ENCODE results near the gene AOC1. TPM values are rescaled to one million over a fixed set of nuclear protein-coding genes. Genes with fewer than 3 reads are reported as not detected.

Gene AOC1
- total RNA-seq, 1 experiment from 2014 or later: not detected

GRCh38 chr7:150857276-150858055 is 5.1 kb downstream of the AOC1 start:
- no peak for DNase-seq (ENCODE audit: low spot score)

- DNase-seq (ENCODE audit: low spot score): no peak
These were observed 6.2 kb downstream of the AOC1 start for GRCh38 chr7:150858236-150859197.

DNA sequence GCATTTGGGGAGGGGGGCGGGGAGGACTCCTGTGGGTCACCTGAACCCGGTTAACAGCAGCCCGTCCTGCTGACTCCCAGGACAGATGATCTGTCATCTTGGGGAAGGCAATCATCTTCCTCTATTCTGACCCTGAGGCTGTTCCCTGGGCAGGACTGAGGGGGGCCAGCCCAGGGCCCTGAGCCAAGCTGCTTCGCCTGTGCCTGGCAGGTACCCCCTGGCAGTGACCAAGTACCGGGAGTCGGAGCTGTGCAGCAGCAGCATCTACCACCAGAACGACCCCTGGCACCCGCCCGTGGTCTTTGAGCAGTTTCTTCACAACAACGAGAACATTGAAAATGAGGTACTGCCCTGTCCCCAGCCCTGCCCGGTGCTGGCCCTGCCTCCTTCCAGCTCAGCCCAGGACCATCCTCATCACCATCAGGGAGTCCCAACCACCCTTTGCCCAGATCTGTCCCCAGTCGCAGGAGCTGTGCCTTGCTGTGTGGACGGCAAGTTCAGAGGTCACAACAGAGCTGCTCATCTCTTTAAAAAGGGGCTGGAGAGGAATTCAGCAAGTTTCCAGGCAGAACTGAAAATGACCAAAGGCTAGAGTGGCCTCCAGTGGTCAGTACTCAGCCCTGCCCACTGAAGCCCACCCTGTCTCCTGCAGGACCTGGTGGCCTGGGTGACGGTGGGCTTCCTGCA is 8.1 kb downstream of the AOC1 start:
- DNase-seq (ENCODE audit: low spot score): no peak

- no peak for DNase-seq (ENCODE audit: low spot score)
These were observed 8.6 kb downstream of the AOC1 start for GRCh38 chr7:150860978-150861295.

- no peak for DNase-seq (ENCODE audit: low spot score)
These were observed 10.0 kb downstream of the AOC1 start for GRCh38 chr7:150862356-150862755.

- no peak for DNase-seq (ENCODE audit: low spot score)
These were observed 11.6 kb downstream of the AOC1 start for GRCh38 chr7:150863946-150864345.

DNA sequence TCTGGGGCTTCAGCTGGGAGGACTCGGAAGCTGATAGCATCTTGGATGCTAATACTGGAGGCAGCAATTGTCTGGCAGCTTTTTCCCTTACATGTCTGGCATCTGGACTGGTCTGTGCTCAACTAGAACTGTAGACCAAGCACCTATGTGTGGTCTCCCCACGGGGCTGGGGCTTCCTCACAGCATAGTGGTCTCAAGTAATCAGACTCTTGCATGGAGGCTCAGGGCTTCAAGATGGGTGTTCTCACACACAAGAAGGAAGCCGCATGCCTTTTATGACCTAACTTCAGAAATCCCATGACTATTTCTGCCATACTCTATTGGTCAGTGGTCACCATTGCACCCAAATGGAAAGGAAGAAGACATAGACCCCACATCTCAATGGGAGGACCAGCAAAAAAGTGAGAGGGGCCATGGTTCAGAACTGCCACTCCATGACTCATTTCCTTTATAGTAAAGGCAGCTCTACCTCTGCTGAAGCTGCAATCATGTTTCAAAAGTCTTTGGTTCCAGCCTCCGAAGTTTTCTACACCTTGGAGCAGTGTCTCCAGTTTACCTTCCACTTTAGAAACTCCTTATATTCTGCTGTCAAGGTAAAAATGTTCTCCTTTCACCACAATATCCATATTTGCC is 14.7 kb downstream of the AOC1 start:
- no peak for DNase-seq (ENCODE audit: low spot score)

- DNase-seq (ENCODE audit: low spot score): no peak
These were observed 15.3 kb downstream of the AOC1 start for GRCh38 chr7:150867605-150868004.

DNA sequence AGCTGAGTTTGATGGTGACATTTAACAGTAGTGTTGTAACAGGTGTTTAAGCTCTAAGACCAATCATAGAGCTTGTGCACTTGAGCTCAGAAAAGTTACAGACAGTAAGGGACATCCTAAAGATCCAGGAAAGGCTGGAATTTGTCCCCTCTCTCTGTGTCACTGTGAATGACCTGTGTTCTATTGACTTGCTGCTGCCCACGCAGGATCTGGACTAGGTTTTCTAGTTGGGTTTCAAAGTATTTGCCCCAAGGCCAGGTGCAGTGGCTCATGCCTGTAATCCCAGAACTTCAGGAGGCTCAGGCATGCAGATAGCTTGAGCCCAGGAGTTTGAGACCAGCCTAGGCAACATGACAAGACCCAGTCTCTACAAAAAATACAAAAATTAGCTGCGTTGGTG is 17.1 kb downstream of the AOC1 start:
- DNase-seq (ENCODE audit: low spot score): no peak

GRCh38 chr7:150871601-150872000 is 19.3 kb downstream of the AOC1 start:
- no peak for DNase-seq (ENCODE audit: low spot score)

DNA sequence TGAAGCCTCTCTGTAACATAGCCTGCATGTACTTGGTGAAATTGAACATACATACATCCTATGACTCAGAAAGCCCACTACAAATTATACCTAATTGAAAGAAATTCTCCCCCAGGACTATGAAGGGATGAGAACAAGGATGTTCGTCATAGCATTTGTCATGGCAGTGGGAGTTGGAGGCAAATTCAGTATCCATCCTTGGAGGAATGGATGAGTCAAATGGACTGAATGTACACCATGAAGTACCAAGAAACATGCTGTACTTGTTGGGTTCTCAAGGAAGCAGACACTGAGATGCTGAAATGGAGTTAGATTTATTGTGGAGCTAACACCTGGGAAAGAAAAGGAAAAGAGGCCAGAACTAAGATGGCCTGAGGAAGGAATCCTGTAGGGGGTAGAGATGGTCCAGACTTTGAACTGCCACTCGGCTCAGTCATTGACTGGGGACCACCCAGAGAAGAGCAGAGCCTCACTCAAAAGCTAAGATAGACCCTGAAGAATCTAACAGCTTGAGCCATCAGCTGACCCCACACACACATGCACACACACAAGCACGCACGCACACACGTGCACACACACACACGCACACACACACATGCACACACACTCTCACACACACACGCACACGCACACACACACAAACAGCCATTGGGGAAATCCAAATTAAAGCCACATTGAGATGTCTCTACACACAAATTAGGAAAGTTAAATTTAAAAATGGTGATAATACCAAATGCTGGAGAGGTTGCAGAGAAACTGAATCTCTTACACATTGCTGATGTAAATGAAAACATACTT is 22.3 kb downstream of the AOC1 start:
- DNase-seq (ENCODE audit: low spot score): no peak

DNA sequence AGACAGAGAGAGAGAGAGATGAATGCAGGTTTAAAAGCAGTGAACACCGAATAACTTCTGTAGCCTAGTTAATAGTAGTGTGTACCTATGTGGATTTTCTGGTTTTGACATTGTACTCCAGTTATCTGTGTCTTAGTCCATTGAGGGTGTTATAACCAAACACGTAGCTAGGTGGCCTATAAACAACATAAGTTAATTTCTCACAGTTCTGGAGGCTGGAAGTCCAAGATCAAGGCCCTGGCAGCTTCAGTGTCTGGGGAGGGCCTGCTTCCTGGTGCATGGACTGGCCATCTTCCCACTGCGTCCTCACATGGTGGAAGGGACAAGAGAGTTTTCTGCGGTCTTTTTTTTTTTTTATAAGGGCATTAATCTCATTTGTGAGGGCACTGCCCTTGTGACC is 23.5 kb downstream of the AOC1 start:
- DNase-seq (ENCODE audit: low spot score): no peak

DNA sequence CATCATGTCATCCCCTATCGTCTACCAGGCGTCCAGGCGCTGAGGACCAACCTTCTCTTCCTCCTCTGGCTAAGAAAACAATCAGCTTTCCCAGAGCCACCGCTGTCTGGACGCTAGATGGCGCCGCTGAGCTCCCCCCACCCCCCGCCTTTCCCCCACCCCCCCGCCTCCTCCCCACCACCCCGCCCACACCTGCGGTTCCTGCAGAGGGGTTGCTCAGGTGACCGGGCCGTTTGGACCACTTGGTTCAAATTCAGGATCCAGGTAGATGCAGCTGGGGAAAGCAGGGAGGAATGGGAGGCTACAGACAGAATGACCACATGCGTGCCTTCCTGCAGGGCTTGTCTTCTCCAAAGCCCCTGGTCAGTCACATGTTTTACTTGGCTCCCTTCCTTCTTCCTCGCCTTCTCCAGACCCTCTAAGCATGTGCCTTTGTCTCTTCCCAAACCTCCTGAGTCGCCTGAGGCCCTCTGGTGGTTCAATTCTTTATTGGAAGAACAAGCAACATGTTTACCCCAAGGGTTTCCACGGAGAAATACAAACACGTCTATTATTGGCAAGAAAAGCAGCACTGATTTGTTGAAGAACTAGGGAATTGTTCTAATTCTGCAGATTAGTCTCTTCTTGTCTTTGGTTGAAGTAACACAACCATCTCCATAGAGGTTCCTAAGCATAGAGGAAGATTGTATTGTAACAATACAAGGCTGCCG is 24.7 kb downstream of the AOC1 start:
- peak; percentile 11 for DNase-seq (ENCODE audit: low spot score)

DNA sequence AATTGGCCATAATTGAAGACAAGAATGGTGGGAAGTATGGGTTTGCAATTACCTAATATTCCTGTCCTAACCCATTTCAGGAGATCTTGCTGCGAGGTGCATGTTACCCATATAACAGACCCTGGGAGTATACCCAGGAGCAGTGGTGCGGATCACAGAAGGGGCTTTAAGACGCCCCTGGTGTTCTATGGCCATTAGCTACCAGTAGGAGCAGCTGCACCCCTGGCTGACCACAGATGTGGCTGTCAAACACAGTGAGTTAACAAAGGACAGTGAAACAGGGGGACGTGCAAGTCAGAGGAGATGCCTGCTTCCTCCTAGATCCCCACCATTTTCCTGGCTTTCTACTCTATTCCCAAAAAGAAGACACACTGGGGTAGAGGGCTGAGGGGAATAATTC is 25.2 kb downstream of the AOC1 start:
- no peak for DNase-seq (ENCODE audit: low spot score)

GRCh38 chr7:150879345-150879744 is 27.0 kb downstream of the AOC1 start:
- peak; percentile 57 for DNase-seq (ENCODE audit: low spot score)

GRCh38 chr7:150881189-150881588 is 28.9 kb downstream of the AOC1 start:
- no peak for DNase-seq (ENCODE audit: low spot score)

GRCh38 chr7:150890853-150891584 is 38.7 kb downstream of the AOC1 start:
- DNase-seq (ENCODE audit: low spot score): no peak

- DNase-seq (ENCODE audit: low spot score): no peak
These were observed 39.4 kb downstream of the AOC1 start for GRCh38 chr7:150891740-150892139.

DNA sequence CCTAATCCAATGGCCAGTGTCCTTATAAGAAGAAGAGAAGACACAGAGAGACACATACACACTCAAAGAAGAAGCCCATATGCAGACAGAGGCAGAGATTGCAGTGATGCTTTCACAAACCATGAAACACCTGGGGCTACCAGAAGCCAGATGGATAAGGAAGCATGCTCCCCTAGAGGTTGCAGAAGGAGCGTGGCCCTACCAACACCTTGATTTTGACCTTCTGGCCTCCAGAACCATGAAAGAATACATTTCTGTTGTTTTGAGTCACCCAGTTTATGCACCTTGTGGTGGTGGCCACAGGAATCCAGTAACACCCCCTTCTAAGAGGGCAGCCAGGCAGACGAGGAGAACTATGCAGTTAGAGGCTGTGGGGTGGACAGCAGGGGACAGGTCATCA is 43.5 kb downstream of the AOC1 start:
- DNase-seq (ENCODE audit: low spot score): no peak
